Liver (tissue), 9 donors: ENCODE data around the gene SLC18A2. TPM values are rescaled to one million over a fixed set of nuclear protein-coding genes. Genes with fewer than 3 reads are reported as not detected.

Source experiments
- DNase-seq: peaks from one replicate; pipeline ENCODE4 v3.0.0-alpha.2; 2017; ENCODE audit warnings: low spot score
- H3K27ac ChIP-seq, 2 donors: one replicate each; pipeline ENCODE4 v1.7.0; 2013; ENCODE audit warnings: inconsistent platforms in 2 of 2, low read length in 2 of 2, control low read depth in 1 of 2, low read depth in 1 of 2, mild to moderate bottlenecking in 1 of 2
- H3K27me3 ChIP-seq, 4 donors: one replicate each; pipeline versions ENCODE4 v1.6.1 to v1.7.0; 2013; ENCODE audit warnings: low read length in 3 of 4, inconsistent platforms in 1 of 4, mild to moderate bottlenecking in 1 of 4, moderate library complexity in 1 of 4; ENCODE audit not compliant: control insufficient read depth in 4 of 4, insufficient read depth in 4 of 4
- H3K36me3 ChIP-seq, 4 donors: one replicate each; pipeline versions ENCODE4 v1.6.1 to v1.7.0; 2013; ENCODE audit warnings: low read length in 3 of 4, mild to moderate bottlenecking in 3 of 4, low read depth in 1 of 4, moderate library complexity in 1 of 4; ENCODE audit not compliant: control insufficient read depth in 4 of 4, insufficient read depth in 3 of 4
- H3K4me1 ChIP-seq, 4 donors: one replicate each; pipeline versions ENCODE4 v1.6.1 to v1.7.0; 2013; ENCODE audit warnings: low read length in 3 of 4, mild to moderate bottlenecking in 3 of 4, moderate library complexity in 1 of 4; ENCODE audit not compliant: control insufficient read depth in 4 of 4, insufficient read depth in 4 of 4
- H3K4me3 ChIP-seq, 3 donors: one replicate each; pipeline versions ENCODE4 v1.6.1 to v1.7.0; 2013; ENCODE audit warnings: low read length in 3 of 3, control low read depth in 1 of 3, low read depth in 1 of 3, mild to moderate bottlenecking in 1 of 3
- H3K9ac ChIP-seq, 2 donors: one replicate each; pipeline ENCODE4 v1.7.0; 2013; ENCODE audit warnings: low read length in 2 of 2, mild to moderate bottlenecking in 2 of 2, moderate library complexity in 2 of 2, control low read depth in 1 of 2, low read depth in 1 of 2
- H3K9me3 ChIP-seq, 4 donors: one replicate each; pipeline versions ENCODE4 v1.6.1 to v1.7.0; 2013; ENCODE audit warnings: low read length in 3 of 4; ENCODE audit not compliant: control insufficient read depth in 4 of 4
- EGR1 ChIP-seq, 2 donors: IDR thresholded peaks; 2 replicates each; pipeline ENCODE4 v1.6.1; 2016 to 2018; ENCODE audit warnings: antibody characterized with exemption in 2 of 2, low read depth in 2 of 2
- FOXA1 ChIP-seq: IDR thresholded peaks from 2 replicates; pipeline ENCODE4 v1.6.1; 2016; ENCODE audit warnings: antibody characterized with exemption
- FOXA2 ChIP-seq: IDR thresholded peaks from 2 replicates; pipeline ENCODE4 v1.6.1; 2016; ENCODE audit warnings: antibody characterized with exemption
- GABPA ChIP-seq, 2 donors: IDR thresholded peaks in 1 of 2; conservative IDR thresholded peaks in 1 of 2; 2 replicates each; pipeline ENCODE4 v1.6.1; 2016; ENCODE audit warnings: antibody characterized with exemption in 2 of 2, mild to moderate bottlenecking in 1 of 2, moderate library complexity in 1 of 2
- HNF4A ChIP-seq, 2 donors: conservative IDR thresholded peaks; 2 replicates each; pipeline ENCODE4 v1.6.1; 2016; ENCODE audit warnings: antibody characterized with exemption in 2 of 2, mild to moderate bottlenecking in 2 of 2
- HNF4G ChIP-seq: IDR thresholded peaks from 2 replicates; pipeline ENCODE4 v1.6.1; 2016; ENCODE audit warnings: antibody characterized with exemption
- JUND ChIP-seq, 2 donors: IDR thresholded peaks; 2 replicates each; pipeline ENCODE4 v1.6.1; 2016; ENCODE audit warnings: antibody characterized with exemption in 2 of 2
- NR2F2 ChIP-seq: IDR thresholded peaks from 2 replicates; pipeline ENCODE4 v1.6.1; 2016; ENCODE audit warnings: antibody characterized with exemption
- RAD21 ChIP-seq, 2 donors: IDR thresholded peaks; 2 replicates each; pipeline ENCODE4 v1.6.1; 2016; ENCODE audit warnings: antibody characterized with exemption in 2 of 2, mild to moderate bottlenecking in 2 of 2
- RXRA ChIP-seq, 2 donors: IDR thresholded peaks; 2 replicates each; pipeline ENCODE4 v1.6.1; 2017 to 2018; ENCODE audit warnings: antibody characterized with exemption in 2 of 2, mild to moderate bottlenecking in 1 of 2
- SP1 ChIP-seq: IDR thresholded peaks from 2 replicates; pipeline ENCODE4 v1.6.1; 2018; ENCODE audit warnings: antibody characterized with exemption, mild to moderate bottlenecking
- TAF1 ChIP-seq: conservative IDR thresholded peaks from 2 replicates; pipeline ENCODE4 v1.6.1; 2016; ENCODE audit warnings: antibody characterized with exemption, mild to moderate bottlenecking
- YY1 ChIP-seq: IDR thresholded peaks from 2 replicates; pipeline ENCODE4 v1.6.1; 2016; ENCODE audit warnings: antibody characterized with exemption, mild to moderate bottlenecking
- WGBS: extraction: QIAGEN DNeasy Blood & Tissue Kit; methylation state at CpG from one replicate; pipeline ENCODE4 v1.1.7; 2013; 5-methylcytosine and 5-hydroxymethylcytosine counted together
- polyA plus RNA-seq, 2 donors: library from polyadenylated mRNA; stranded (reverse) in 1 of 2; unstranded in 1 of 2; fragments of 200-250 nt in 1 of 2; fragments of >200 nt in 1 of 2; fragmentation: Nextera tagmentation in 1 of 2; extraction: Ambion mirVana in 1 of 2; gene quantifications; one replicate each; pipeline versions ENCODE4 v1.2.1 to v1.2.3, GENCODE V29; 2013 to 2015
- total RNA-seq, 2 donors: library from RNA; depleted of rRNA; stranded (reverse); fragments of >200 nt; gene quantifications; one replicate each; pipeline ENCODE4 v1.2.3, GENCODE V29; 2014
- TF ChIP-seq, protein P1 (sequence below): IDR thresholded peaks from 2 replicates; pipeline ENCODE4 v1.6.1; 2016; ENCODE audit warnings: antibody characterized with exemption
- TF ChIP-seq, protein P2 (sequence below): fragments of 150-350 bp; IDR thresholded peaks from 2 replicates; pipeline ENCODE4 v1.5.1; 2017; ENCODE audit warnings: improper control_type of control experiment, low read depth, low read length; ENCODE audit not compliant: missing input control
- TF ChIP-seq, protein P3 (sequence below): IDR thresholded peaks from 2 replicates; pipeline ENCODE4 v1.6.1; 2016; ENCODE audit warnings: antibody characterized with exemption
- TF ChIP-seq, protein P4 (sequence below): IDR thresholded peaks from 2 replicates; pipeline ENCODE4 v1.6.1; 2016; ENCODE audit warnings: antibody characterized with exemption
- donor health status: healthy.
- donor health status: healthy.
- donor health status: healthy.
- donor health status: healthy.
- donor health status: healthy.

SLC18A2 gene
- total and polyA plus RNA-seq, 4 donors, result 0.92 to 3.7 (median 1.4) TPM

DNA sequence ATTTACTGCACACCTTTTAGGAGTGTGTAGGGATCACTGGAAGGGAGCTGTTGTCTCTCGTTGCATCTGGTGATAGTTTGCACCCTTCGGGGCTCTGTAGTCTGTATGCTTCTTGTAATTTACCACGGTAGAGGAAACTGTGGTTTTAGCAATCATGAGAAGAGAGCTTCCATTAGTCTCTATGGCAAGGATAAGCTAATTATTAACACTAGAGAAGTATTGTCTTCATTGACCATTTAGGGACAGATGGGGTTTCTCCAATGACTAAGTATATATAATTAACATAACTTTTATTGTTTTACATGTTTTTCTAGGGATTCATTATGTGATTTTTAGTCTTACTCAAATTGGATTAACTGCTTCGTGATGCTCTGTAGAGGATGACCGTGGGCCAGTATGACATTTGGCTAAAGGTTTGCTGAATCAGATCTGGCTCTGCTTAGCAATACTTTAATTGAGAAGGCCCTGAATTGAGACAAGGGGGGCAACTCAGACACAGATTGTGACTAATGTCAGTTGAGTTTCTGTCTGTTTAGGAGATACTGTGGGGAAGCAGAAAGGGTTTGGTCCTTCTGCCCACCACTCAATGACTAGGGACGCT lies 8.7 kb downstream of the SLC18A2 start:
- Histone ChIP-seq H3K4me1 (no peaks in the 10 kb centered on the region), H3K9ac (no peak overlapping the region), H3K9me3 (no peaks in the 10 kb centered on the region), H3K27ac (no peak overlapping the region), H3K36me3 (no peaks in the 10 kb centered on the region), H3K4me3 (no peak overlapping the region), H3K27me3 (no peaks in the 10 kb centered on the region)
- 69% methylated on average over 6 of the region's 6 CpGs for WGBS
- no peak for DNase-seq
- TF ChIP-seq RXRA (IDR thresholded peaks at IDR 0.05) (no peak), EGR1 (IDR thresholded peaks at IDR 0.05; ENCODE audit: low read depth in 2 of 2) (no peak), YY1 (no peak), GABPA (IDR thresholded peaks at IDR 0.05 in 1 of 2, conservative IDR thresholded peaks at IDR 0.05 in 1 of 2) (no peak), TAF1 (no peak), JUND (IDR thresholded peaks at IDR 0.05) (no peak), HNF4G (no peak), HNF4A (conservative IDR thresholded peaks at IDR 0.05) (no peak), FOXA1 (no peak), RAD21 (IDR thresholded peaks at IDR 0.05) (no peak), NR2F2 (no peak), FOXA2 (no peak), SP1 (no peak)
- TF ChIP-seq, protein P1, sequence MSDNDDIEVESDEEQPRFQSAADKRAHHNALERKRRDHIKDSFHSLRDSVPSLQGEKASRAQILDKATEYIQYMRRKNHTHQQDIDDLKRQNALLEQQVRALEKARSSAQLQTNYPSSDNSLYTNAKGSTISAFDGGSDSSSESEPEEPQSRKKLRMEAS, result no peak
- TF ChIP-seq, protein P2, sequence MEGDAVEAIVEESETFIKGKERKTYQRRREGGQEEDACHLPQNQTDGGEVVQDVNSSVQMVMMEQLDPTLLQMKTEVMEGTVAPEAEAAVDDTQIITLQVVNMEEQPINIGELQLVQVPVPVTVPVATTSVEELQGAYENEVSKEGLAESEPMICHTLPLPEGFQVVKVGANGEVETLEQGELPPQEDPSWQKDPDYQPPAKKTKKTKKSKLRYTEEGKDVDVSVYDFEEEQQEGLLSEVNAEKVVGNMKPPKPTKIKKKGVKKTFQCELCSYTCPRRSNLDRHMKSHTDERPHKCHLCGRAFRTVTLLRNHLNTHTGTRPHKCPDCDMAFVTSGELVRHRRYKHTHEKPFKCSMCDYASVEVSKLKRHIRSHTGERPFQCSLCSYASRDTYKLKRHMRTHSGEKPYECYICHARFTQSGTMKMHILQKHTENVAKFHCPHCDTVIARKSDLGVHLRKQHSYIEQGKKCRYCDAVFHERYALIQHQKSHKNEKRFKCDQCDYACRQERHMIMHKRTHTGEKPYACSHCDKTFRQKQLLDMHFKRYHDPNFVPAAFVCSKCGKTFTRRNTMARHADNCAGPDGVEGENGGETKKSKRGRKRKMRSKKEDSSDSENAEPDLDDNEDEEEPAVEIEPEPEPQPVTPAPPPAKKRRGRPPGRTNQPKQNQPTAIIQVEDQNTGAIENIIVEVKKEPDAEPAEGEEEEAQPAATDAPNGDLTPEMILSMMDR, result no peak
- TF ChIP-seq, protein P3, sequence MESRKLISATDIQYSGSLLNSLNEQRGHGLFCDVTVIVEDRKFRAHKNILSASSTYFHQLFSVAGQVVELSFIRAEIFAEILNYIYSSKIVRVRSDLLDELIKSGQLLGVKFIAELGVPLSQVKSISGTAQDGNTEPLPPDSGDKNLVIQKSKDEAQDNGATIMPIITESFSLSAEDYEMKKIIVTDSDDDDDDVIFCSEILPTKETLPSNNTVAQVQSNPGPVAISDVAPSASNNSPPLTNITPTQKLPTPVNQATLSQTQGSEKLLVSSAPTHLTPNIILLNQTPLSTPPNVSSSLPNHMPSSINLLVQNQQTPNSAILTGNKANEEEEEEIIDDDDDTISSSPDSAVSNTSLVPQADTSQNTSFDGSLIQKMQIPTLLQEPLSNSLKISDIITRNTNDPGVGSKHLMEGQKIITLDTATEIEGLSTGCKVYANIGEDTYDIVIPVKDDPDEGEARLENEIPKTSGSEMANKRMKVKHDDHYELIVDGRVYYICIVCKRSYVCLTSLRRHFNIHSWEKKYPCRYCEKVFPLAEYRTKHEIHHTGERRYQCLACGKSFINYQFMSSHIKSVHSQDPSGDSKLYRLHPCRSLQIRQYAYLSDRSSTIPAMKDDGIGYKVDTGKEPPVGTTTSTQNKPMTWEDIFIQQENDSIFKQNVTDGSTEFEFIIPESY, result no peak

DNA sequence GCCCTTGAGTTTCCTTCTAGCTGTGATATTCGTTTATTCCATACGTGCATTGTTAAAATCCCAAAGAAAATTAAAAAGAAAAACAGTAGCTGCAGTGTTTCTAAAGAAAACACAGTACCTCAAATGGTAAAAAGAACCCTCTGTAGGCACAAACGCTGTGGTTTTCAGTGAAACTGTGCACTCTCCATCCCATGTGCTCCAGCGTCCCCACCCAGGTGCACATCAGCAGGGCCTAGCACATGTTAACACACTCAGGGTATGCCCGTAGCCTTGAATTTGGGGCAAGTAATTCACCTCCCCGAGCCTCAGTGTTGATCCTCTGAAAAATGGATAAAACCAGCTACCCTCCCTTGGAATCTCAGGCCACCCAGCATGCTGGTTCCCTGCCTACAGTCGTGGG lies 9.5 kb downstream of the SLC18A2 start:
- Histone ChIP-seq H3K27ac (no peak overlapping the region), H3K27me3 (no peaks in the 10 kb centered on the region), H3K36me3 (no peaks in the 10 kb centered on the region), H3K4me1 (no peaks in the 10 kb centered on the region), H3K9me3 (no peaks in the 10 kb centered on the region), H3K9ac (no peak overlapping the region), H3K4me3 (no peak overlapping the region)
- TF ChIP-seq, protein P3, result no peak
- TF ChIP-seq NR2F2, result no peak
- no peak for TF ChIP-seq FOXA2
- TF ChIP-seq YY1, result no peak
- TF ChIP-seq SP1, result no peak
- no peak for TF ChIP-seq HNF4G
- TF ChIP-seq, protein P1, result no peak
- no peak for TF ChIP-seq TAF1
- no peak for TF ChIP-seq FOXA1
- TF ChIP-seq JUND (IDR thresholded peaks at IDR 0.05), result no peak
- TF ChIP-seq, protein P4, sequence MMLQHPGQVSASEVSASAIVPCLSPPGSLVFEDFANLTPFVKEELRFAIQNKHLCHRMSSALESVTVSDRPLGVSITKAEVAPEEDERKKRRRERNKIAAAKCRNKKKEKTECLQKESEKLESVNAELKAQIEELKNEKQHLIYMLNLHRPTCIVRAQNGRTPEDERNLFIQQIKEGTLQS, result no peak
- no peak for TF ChIP-seq HNF4A (conservative IDR thresholded peaks at IDR 0.05)
- no peak for TF ChIP-seq RAD21 (IDR thresholded peaks at IDR 0.05)
- no peak for TF ChIP-seq EGR1 (IDR thresholded peaks at IDR 0.05; ENCODE audit: low read depth in 2 of 2)
- no peak for TF ChIP-seq GABPA (IDR thresholded peaks at IDR 0.05 in 1 of 2, conservative IDR thresholded peaks at IDR 0.05 in 1 of 2)
- DNase-seq, result no peak
- 71% methylated on average over 7 of the region's 7 CpGs for WGBS
